Neural progenitor cell (in vitro differentiated cells): ENCODE results near the gene TOR1A. TPM values are rescaled to one million over a fixed set of nuclear protein-coding genes. Genes with fewer than 3 reads are reported as not detected.

Experiments used
- DNase-seq: peaks from one replicate; pipeline ENCODE4 v3.0.0-alpha.2; 2016; ENCODE audit warnings: low spot score
- H2AFZ ChIP-seq: fragments of 200-600 bp; sonication (generic); replicated peaks from 2 replicates; pipeline ENCODE4 v1.6.1; 2016; ENCODE audit warnings: antibody characterized with exemption
- H3F3A ChIP-seq: fragments of 200-600 bp; sonication (generic); 2 replicates; pipeline ENCODE4 v1.6.1; 2016; ENCODE audit warnings: antibody characterized with exemption, low read depth
- H3K27ac ChIP-seq: fragments of 200-600 bp; sonication (generic); 2 replicates; pipeline ENCODE4 v1.5.1; 2016; ENCODE audit warnings: mild to moderate bottlenecking
- H3K27me3 ChIP-seq: fragments of 200-600 bp; sonication (generic); 2 replicates; pipeline ENCODE4 v1.6.1; 2016; ENCODE audit warnings: mild to moderate bottlenecking, moderate library complexity
- H3K36me3 ChIP-seq: fragments of 200-600 bp; sonication (generic); 2 replicates; pipeline ENCODE4 v1.5.1; 2016
- H3K4me1 ChIP-seq: fragments of 200-600 bp; sonication (generic); 2 replicates; pipeline ENCODE4 v1.6.1; 2016; ENCODE audit warnings: mixed run types
- H3K4me2 ChIP-seq: fragments of 200-600 bp; sonication (generic); 2 replicates; pipeline ENCODE4 v1.6.1; 2016
- H3K4me3 ChIP-seq: fragments of 200-600 bp; sonication (generic); 2 replicates; pipeline ENCODE4 v1.5.1; 2016
- H3K79me2 ChIP-seq: fragments of 200-600 bp; sonication (generic); 2 replicates; pipeline ENCODE4 v1.6.1; 2016; ENCODE audit warnings: low read depth
- H3K9ac ChIP-seq: fragments of 200-600 bp; sonication (generic); 2 replicates; pipeline ENCODE4 v1.6.1; 2016
- H3K9me3 ChIP-seq: fragments of 200-600 bp; sonication (generic); 2 replicates; pipeline ENCODE4 v1.5.1; 2016; ENCODE audit warnings: low read depth
- H4K20me1 ChIP-seq: fragments of 200-600 bp; sonication (generic); 2 replicates; pipeline ENCODE4 v1.6.1; 2016; ENCODE audit warnings: low read depth
- H3K27ac Mint-ChIP-seq: 3 replicates; pipeline ENCODE4 v1.8.0; 2021; ENCODE audit warnings: mixed read lengths
- H3K27me3 Mint-ChIP-seq: 2 replicates; pipeline ENCODE4 v1.8.0; 2022; ENCODE audit warnings: low read depth, mild to moderate bottlenecking, inconsistent platforms, moderate library complexity, mixed read lengths; ENCODE audit not compliant: insufficient read depth
- H3K36me3 Mint-ChIP-seq: 3 replicates; pipeline ENCODE4 v1.8.0; 2021; ENCODE audit warnings: mixed read lengths
- H3K4me1 Mint-ChIP-seq: 3 replicates; pipeline ENCODE4 v1.8.0; 2021; ENCODE audit warnings: mixed read lengths
- H3K4me3 Mint-ChIP-seq: 3 replicates; pipeline ENCODE4 v1.8.0; 2021; ENCODE audit warnings: mild to moderate bottlenecking, moderate library complexity, mixed read lengths
- H3K9me3 Mint-ChIP-seq: 3 replicates; pipeline ENCODE4 v1.8.0; 2020; ENCODE audit warnings: mixed read lengths
- EZH2 ChIP-seq: fragments of 200-600 bp; sonication (generic); IDR thresholded peaks from 2 replicates; pipeline ENCODE4 v1.6.1; 2017; ENCODE audit warnings: antibody characterized with exemption, mild to moderate bottlenecking, moderate library complexity
- EZH2phosphoT487 ChIP-seq: fragments of 200-600 bp; sonication (generic); IDR thresholded peaks from 2 replicates; pipeline ENCODE4 v1.6.1; 2017; ENCODE audit warnings: antibody characterized with exemption
- total RNA-seq: library from RNA; depleted of rRNA; stranded (reverse); fragments of >200 nt; gene quantifications from 2 replicates; pipeline ENCODE4 v1.2.3, GENCODE V29; 2015; ENCODE audit warnings: low replicate concordance
- TF ChIP-seq, protein P1 (sequence below): fragments of 200-600 bp; sonication (generic); IDR thresholded peaks from 2 replicates; pipeline ENCODE4 v1.5.1; 2017; ENCODE audit warnings: antibody characterized with exemption, mild to moderate bottlenecking

TOR1A gene
- total RNA-seq, 1 donor from 2014 or later: 39.6 TPM

DNA sequence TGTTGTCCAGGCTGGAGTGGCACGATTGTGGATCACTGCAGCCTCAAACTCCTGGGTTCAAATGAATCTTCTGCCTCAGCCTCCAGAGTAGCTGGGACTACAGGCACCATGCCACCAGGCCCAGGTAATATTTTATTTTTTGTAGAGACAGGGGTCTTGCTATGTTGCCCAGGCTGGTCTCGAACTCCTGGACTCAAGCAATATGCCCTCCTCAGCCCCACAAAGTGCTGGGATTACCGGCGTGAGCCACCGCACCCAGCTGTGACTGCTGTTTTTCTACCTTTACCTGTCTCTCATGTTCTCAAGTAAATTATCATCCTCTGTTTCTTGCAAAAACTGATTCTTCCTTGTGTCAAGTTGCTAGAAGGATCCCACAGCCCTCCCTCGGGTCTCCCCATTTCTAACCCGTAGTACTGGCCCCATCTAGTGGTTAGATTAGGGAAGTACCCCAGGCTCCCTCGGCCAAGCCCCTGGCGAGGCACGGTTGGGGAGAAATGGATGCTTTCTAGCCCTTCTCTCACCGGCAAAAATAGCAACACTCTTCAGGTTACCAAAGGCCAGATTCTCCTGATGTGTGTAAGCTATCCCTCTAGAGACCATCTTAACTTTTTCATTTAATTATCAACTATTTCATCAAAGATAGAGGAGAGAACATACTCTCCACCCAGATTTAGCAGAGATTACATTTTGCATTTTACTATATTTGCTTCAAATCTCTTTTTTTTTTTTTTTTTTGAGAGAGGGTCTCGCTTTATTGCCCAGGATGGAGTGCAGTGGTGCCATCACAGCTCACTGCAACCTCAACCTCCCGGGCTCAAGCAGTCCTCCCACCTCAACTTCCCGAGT is 40.2 kb downstream of the TOR1A start:
- peaks cover 26% of the 10 kb centered on the region for H3K27me3 Mint-ChIP-seq
- Histone ChIP-seq H3F3A (no peaks in the 10 kb centered on the region), H3K9me3 (no peaks in the 10 kb centered on the region), H3K27ac (no peak overlapping the region), H3K27me3 (peaks cover 11% of the 10 kb centered on the region), H3K36me3 (no peaks in the 10 kb centered on the region), H3K4me3 (no peak overlapping the region), H3K4me1 (no peaks in the 10 kb centered on the region), H2AFZ (no peak overlapping the region), H3K79me2 (no peaks in the 10 kb centered on the region), H4K20me1 (no peaks in the 10 kb centered on the region), H3K4me2 (no peak overlapping the region), H3K9ac (no peak overlapping the region)
- no peaks in the 10 kb centered on the region for H3K36me3 Mint-ChIP-seq
- H3K9me3 Mint-ChIP-seq: no peaks in the 10 kb centered on the region
- H3K4me1 Mint-ChIP-seq: peaks cover 3% of the 10 kb centered on the region
- DNase-seq: peak; percentile 86
- no peak overlapping the region for H3K27ac Mint-ChIP-seq
- H3K4me3 Mint-ChIP-seq: no peak overlapping the region
- TF ChIP-seq, protein P1, sequence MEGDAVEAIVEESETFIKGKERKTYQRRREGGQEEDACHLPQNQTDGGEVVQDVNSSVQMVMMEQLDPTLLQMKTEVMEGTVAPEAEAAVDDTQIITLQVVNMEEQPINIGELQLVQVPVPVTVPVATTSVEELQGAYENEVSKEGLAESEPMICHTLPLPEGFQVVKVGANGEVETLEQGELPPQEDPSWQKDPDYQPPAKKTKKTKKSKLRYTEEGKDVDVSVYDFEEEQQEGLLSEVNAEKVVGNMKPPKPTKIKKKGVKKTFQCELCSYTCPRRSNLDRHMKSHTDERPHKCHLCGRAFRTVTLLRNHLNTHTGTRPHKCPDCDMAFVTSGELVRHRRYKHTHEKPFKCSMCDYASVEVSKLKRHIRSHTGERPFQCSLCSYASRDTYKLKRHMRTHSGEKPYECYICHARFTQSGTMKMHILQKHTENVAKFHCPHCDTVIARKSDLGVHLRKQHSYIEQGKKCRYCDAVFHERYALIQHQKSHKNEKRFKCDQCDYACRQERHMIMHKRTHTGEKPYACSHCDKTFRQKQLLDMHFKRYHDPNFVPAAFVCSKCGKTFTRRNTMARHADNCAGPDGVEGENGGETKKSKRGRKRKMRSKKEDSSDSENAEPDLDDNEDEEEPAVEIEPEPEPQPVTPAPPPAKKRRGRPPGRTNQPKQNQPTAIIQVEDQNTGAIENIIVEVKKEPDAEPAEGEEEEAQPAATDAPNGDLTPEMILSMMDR: peak; percentile 94
- no peak for TF ChIP-seq EZH2phosphoT487

DNA sequence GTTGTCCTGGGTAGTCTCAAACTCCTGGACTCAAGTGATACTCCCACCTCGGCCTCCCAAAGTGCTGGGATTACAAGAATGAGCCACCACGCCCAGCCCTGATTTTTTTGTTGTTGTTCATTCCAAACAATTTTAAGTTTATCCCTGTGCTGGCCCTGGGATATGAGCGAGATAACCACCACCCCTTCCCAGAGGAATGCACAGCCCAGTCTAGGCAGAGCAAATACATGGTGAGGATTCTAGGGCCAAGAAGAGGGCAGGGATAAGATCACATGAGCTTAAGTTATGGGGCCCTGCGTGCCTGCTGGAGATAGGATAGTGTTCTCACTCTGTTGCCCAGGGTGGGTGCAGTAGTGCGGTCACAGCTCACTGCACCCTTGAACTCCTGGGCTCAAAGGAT is 42.0 kb downstream of the TOR1A start:
- TF ChIP-seq EZH2: no peak
- TF ChIP-seq EZH2phosphoT487: no peak
- TF ChIP-seq, protein P1: no peak
- DNase-seq: no peak
- no peaks in the 10 kb centered on the region for H3K36me3 Mint-ChIP-seq
- Histone ChIP-seq H3K9ac (no peak overlapping the region), H3K27me3 (peaks cover 2% of the 10 kb centered on the region), H3K4me2 (no peak overlapping the region), H3K9me3 (no peaks in the 10 kb centered on the region), H2AFZ (no peak overlapping the region), H3K27ac (no peak overlapping the region), H3K79me2 (no peaks in the 10 kb centered on the region), H3K4me3 (no peak overlapping the region), H3F3A (no peaks in the 10 kb centered on the region), H3K36me3 (no peaks in the 10 kb centered on the region), H3K4me1 (peaks cover 4% of the 10 kb centered on the region), H4K20me1 (no peaks in the 10 kb centered on the region)
- H3K27me3 Mint-ChIP-seq: peaks cover 21% of the 10 kb centered on the region
- peaks cover 9% of the 10 kb centered on the region for H3K4me1 Mint-ChIP-seq
- H3K27ac Mint-ChIP-seq: no peak overlapping the region
- no peak overlapping the region for H3K4me3 Mint-ChIP-seq
- H3K9me3 Mint-ChIP-seq: no peaks in the 10 kb centered on the region

DNA sequence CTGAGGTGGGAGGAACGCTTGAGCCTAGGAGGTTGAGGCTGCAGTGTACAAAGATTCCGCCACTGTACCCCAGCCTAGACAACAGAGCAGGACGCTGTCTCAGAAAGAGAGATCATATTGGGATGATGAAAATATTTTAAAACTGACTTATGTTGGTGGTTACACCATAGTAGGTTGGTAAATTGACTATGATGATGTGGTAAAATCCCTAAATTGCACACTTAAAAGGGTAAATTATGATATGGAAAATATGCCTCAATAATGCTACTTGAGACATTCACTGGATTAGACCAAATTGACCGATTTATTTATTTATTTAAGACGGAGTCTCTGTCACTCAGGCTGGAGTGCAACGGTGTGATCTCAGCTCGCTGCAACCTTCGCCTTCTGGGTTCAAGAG is 42.8 kb downstream of the TOR1A start:
- no peaks in the 10 kb centered on the region for H3K36me3 ChIP-seq
- peaks cover 9% of the 10 kb centered on the region for H3K4me1 Mint-ChIP-seq

More for the DNA sequence above, 42.8 kb downstream of the TOR1A start:
- no peak for DNase-seq
- Histone ChIP-seq H3K9me3 (no peaks in the 10 kb centered on the region), H3K9ac (no peak overlapping the region), H3K4me1 (peaks cover 9% of the 10 kb centered on the region), H3K27ac (no peak overlapping the region), H3K4me2 (no peak overlapping the region), H3F3A (no peaks in the 10 kb centered on the region), H3K27me3 (no peaks in the 10 kb centered on the region), H2AFZ (no peak overlapping the region), H3K79me2 (no peaks in the 10 kb centered on the region), H3K4me3 (no peak overlapping the region), H4K20me1 (no peaks in the 10 kb centered on the region)
- no peak for TF ChIP-seq EZH2phosphoT487
- TF ChIP-seq, protein P1: no peak
- TF ChIP-seq EZH2: no peak
- H3K27ac Mint-ChIP-seq: no peak overlapping the region
- no peak overlapping the region for H3K4me3 Mint-ChIP-seq
- H3K36me3 Mint-ChIP-seq: no peaks in the 10 kb centered on the region
- H3K9me3 Mint-ChIP-seq: no peaks in the 10 kb centered on the region
- H3K27me3 Mint-ChIP-seq: peaks cover 15% of the 10 kb centered on the region
